Measurements from ENCODE around the gene CHCHD6.

The CHCHD6 gene

GRCh38 chr3:126703512-126704493 is at the start of gene CHCHD6:
Gene CHCHD6 (plus strand): TSS chr3:126704240. CDS start chr3:126704313, 73 bp downstream.
- H3K9ac ChIP-seq (ENCODE audit: low read length): peak within 1 kb of the TSS; percentile 60
- H3K36me3 ChIP-seq (replicated peaks; ENCODE audit: low read depth, low read length): no peaks in the 10 kb centered on the region
- H3K79me2 ChIP-seq (ENCODE audit: low read length): peaks cover 36% of the 10 kb centered on the region
- no peak within 1 kb of the TSS for H3K27ac ChIP-seq (ENCODE audit: low read length)
- peak within 1 kb of the TSS; percentile 81 for H2AFZ ChIP-seq (ENCODE audit: low read depth, low read length)
- no peaks in the 10 kb centered on the region for H4K20me1 ChIP-seq (ENCODE audit: insufficient read depth, low read length)
- H3K4me1 ChIP-seq (ENCODE audit: low read length): peaks cover 23% of the 10 kb centered on the region
- TF ChIP-seq CTCF (IDR thresholded peaks at IDR 0.05; ENCODE audit: low read depth, low read length): peak; percentile 7; the same call in 1 of the 2 replicates
- no peak for TF ChIP-seq EZH2phosphoT487 (IDR thresholded peaks at IDR 0.05; ENCODE audit: low read depth)
- no peaks in the 10 kb centered on the region for H3K9me3 ChIP-seq (ENCODE audit: insufficient read depth, low read length)
- peak within 1 kb of the TSS; percentile 92 for H3K4me2 ChIP-seq (ENCODE audit: low read length)
- H3K4me3 ChIP-seq (ENCODE audit: low read length): peak within 1 kb of the TSS; percentile 89
- H3K27me3 ChIP-seq (ENCODE audit: low read depth, low read length): peaks cover 23% of the 10 kb centered on the region

- Histone ChIP-seq H3K9ac (ENCODE audit: low read length) (no peak within 1 kb of the TSS), H3K79me2 (ENCODE audit: low read length) (no peaks in the 10 kb centered on the region), H4K20me1 (ENCODE audit: insufficient read depth, low read length) (no peaks in the 10 kb centered on the region), H3K9me3 (ENCODE audit: insufficient read depth, low read length) (no peaks in the 10 kb centered on the region), H3K27ac (ENCODE audit: low read length) (no peak within 1 kb of the TSS), H2AFZ (ENCODE audit: low read depth, low read length) (no peak within 1 kb of the TSS), H3K27me3 (ENCODE audit: low read depth, low read length) (peaks cover 4% of the 10 kb centered on the region; the same call in 1 of the 2 replicates), H3K4me3 (ENCODE audit: low read length) (no peak within 1 kb of the TSS), H3K4me2 (ENCODE audit: low read length) (no peak within 1 kb of the TSS), H3K4me1 (ENCODE audit: low read length) (no peaks in the 10 kb centered on the region), H3K36me3 (replicated peaks; ENCODE audit: low read depth, low read length) (no peaks in the 10 kb centered on the region)
- TF ChIP-seq CTCF (IDR thresholded peaks at IDR 0.05; ENCODE audit: low read depth, low read length) (no peak), EZH2phosphoT487 (IDR thresholded peaks at IDR 0.05; ENCODE audit: low read depth) (no peak)
Observed at GRCh38 chr3:126654571-126655383, 49.3 kb upstream of the CHCHD6 start, which contains the start of gene TXNRD3. Gene TXNRD3 (minus strand): TSS chr3:126655124.

GRCh38 chr3:126655887-126656286 is 48.2 kb upstream of the CHCHD6 start:
- no peak overlapping the region for H2AFZ ChIP-seq (ENCODE audit: low read depth, low read length)
- TF ChIP-seq EZH2phosphoT487 (IDR thresholded peaks at IDR 0.05; ENCODE audit: low read depth) (no peak), CTCF (IDR thresholded peaks at IDR 0.05; ENCODE audit: low read depth, low read length) (no peak)
- peaks cover 9% of the 10 kb centered on the region for H3K27me3 ChIP-seq (ENCODE audit: low read depth, low read length)
- no peak overlapping the region for H3K9ac ChIP-seq (ENCODE audit: low read length)
- H4K20me1 ChIP-seq (ENCODE audit: insufficient read depth, low read length): no peaks in the 10 kb centered on the region
- no peaks in the 10 kb centered on the region for H3K4me1 ChIP-seq (ENCODE audit: low read length)
- no peaks in the 10 kb centered on the region for H3K79me2 ChIP-seq (ENCODE audit: low read length)
- no peak overlapping the region for H3K4me3 ChIP-seq (ENCODE audit: low read length)
- H3K36me3 ChIP-seq (replicated peaks; ENCODE audit: low read depth, low read length): no peaks in the 10 kb centered on the region
- no peak overlapping the region for H3K4me2 ChIP-seq (ENCODE audit: low read length)
- no peak overlapping the region for H3K27ac ChIP-seq (ENCODE audit: low read length)
- no peaks in the 10 kb centered on the region for H3K9me3 ChIP-seq (ENCODE audit: insufficient read depth, low read length)
